OCI-LY7 (cell line): ENCODE results near the gene RADIL. TPM values are rescaled to one million over a fixed set of nuclear protein-coding genes. Genes with fewer than 3 reads are reported as not detected.

Experiments used
- BruUV-seq: library from RNA; stranded (reverse); fragments of 400-500 nt; replicated peaks from 2 replicates; lab custom pipeline; 2021; lab: Mats Ljungman, UMichigan
- CTCF ChIA-PET: fragments of 300-600 bp; sonication (Branson Sonifier 250); formaldehyde crosslinking; loops from one replicate; lab custom pipeline; 2022; ENCODE audit warnings: antibody characterized with exemption; ENCODE audit not compliant: unreplicated experiment; lab: Charles Lee
- POLR2A ChIA-PET: fragments of 300-600 bp; sonication (Branson Sonifier 250); formaldehyde crosslinking; loops from one replicate; lab custom pipeline; 2022; ENCODE audit warnings: antibody characterized with exemption; lab: Charles Lee
- DNase-seq: peaks from one replicate; pipeline ENCODE4 v3.0.0-alpha.2; 2015; ENCODE audit warnings: low spot score
- H2AFZ ChIP-seq: fragments of 200-600 bp; sonication (generic), shearing (Covaris generic); 2 replicates; pipeline ENCODE4 v1.6.1; 2014; ENCODE audit warnings: mild to moderate bottlenecking, antibody characterized with exemption, low read length, moderate library complexity
- H3K27ac ChIP-seq: fragments of 200-600 bp; sonication (generic); 2 replicates; pipeline ENCODE4 v1.5.1; 2014; ENCODE audit warnings: mixed run types, low read depth, mild to moderate bottlenecking, moderate library complexity, low read length, inconsistent platforms; ENCODE audit not compliant: poor library complexity, severe bottlenecking
- H3K36me3 ChIP-seq: fragments of 200-600 bp; sonication (generic); 2 replicates; pipeline ENCODE4 v1.6.1; 2014; ENCODE audit warnings: mild to moderate bottlenecking, antibody characterized with exemption, low read length, moderate library complexity, mixed read lengths; ENCODE audit not compliant: insufficient read depth
- H3K4me1 ChIP-seq: fragments of 200-600 bp; sonication (generic); 2 replicates; pipeline ENCODE4 v1.5.1; 2014; ENCODE audit warnings: mild to moderate bottlenecking, low read length; ENCODE audit not compliant: insufficient read depth, poor library complexity, severe bottlenecking
- H3K4me2 ChIP-seq: fragments of 200-600 bp; sonication (generic); 2 replicates; pipeline ENCODE4 v1.6.1; 2014; ENCODE audit warnings: mild to moderate bottlenecking, low read length
- H3K4me3 ChIP-seq: fragments of 200-600 bp; sonication (generic); 2 replicates; pipeline ENCODE4 v1.5.1; 2014; ENCODE audit warnings: mild to moderate bottlenecking, low read depth, low read length; ENCODE audit not compliant: poor library complexity, severe bottlenecking
- H3K79me2 ChIP-seq: fragments of 200-600 bp; sonication (generic); 2 replicates; pipeline ENCODE4 v1.6.1; 2016; ENCODE audit warnings: low read depth, mild to moderate bottlenecking, low read length, moderate library complexity, mixed read lengths; ENCODE audit not compliant: insufficient read depth
- H3K9me2 ChIP-seq: fragments of 200-600 bp; sonication (generic); 2 replicates; pipeline ENCODE4 v1.6.1; 2016; ENCODE audit warnings: mild to moderate bottlenecking, low read length, mixed read lengths; ENCODE audit not compliant: insufficient read depth
- H3K9me3 ChIP-seq: fragments of 200-600 bp; sonication (generic); 2 replicates; pipeline ENCODE4 v1.6.1; 2014; ENCODE audit warnings: mild to moderate bottlenecking, mixed run types, low read length, mixed read lengths
- H4K20me1 ChIP-seq: fragments of 200-600 bp; sonication (generic); 2 replicates; pipeline ENCODE4 v1.6.1; 2014; ENCODE audit warnings: mild to moderate bottlenecking, antibody characterized with exemption, low read length, moderate library complexity, mixed read lengths; ENCODE audit not compliant: insufficient read depth
- CTCF ChIP-seq: fragments of 200-600 bp; sonication (generic); conservative IDR thresholded peaks from 2 replicates; pipeline ENCODE4 v1.5.1; 2014; ENCODE audit warnings: mild to moderate bottlenecking, antibody characterized with exemption, low read length, moderate library complexity, mixed read lengths
- EZH2phosphoT487 ChIP-seq: fragments of 200-600 bp; sonication (generic); IDR thresholded peaks from 2 replicates; pipeline ENCODE4 v1.6.1; 2018; ENCODE audit warnings: low read depth, borderline replicate concordance, mild to moderate bottlenecking, mixed run types, antibody characterized with exemption, low read length, moderate library complexity, mixed read lengths
- intact Hi-C: fragments of 100-400 bp; cut with micrococcal nuclease; formaldehyde crosslinking; loops from one replicate; pipeline ENCODE4 v1.10.0; 2022; ENCODE audit not compliant: unreplicated experiment
- total RNA-seq, 2 experiments: library from RNA; depleted of rRNA in 1 of 2; stranded (reverse); fragments of >200 nt in 1 of 2; shearing (Covaris generic) in 1 of 2; gene quantifications; 2 replicates each; pipeline ENCODE4 v1.2.3, GENCODE V29; 2014 to 2022

Gene RADIL
- total RNA-seq, 2 experiments from 2014 or later = 0.34 TPM; not detected in 1

- POLR2A ChIA-PET = no interaction called here
- H3K79me2 ChIP-seq = no peaks in the 10 kb centered on the region
- intact Hi-C loops = loop anchor here (1.0 kb wide), 1 partner anchor 287 kb away; no protein-coding TSS in a partner anchor
- no peak overlapping the region for H3K4me2 ChIP-seq
- CTCF ChIA-PET = interaction anchor here (0.6 kb wide), 1 partner anchor 102 kb away, joined by 5 read pairs; no protein-coding TSS in a partner anchor
- no peak overlapping the region for H2AFZ ChIP-seq
- peaks cover 6% of the 10 kb centered on the region for H3K36me3 ChIP-seq
- no TSS peak for BruUV-seq
- no peak overlapping the region for H3K4me3 ChIP-seq
- peak; percentile 55 for DNase-seq
- TF ChIP-seq CTCF (peak; percentile 73), EZH2phosphoT487 (no peak)
- H3K9me2 ChIP-seq = no peaks in the 10 kb centered on the region
- no peaks in the 10 kb centered on the region for H4K20me1 ChIP-seq
- H3K27ac ChIP-seq = no peak overlapping the region
- H3K4me1 ChIP-seq = no peaks in the 10 kb centered on the region
- no peaks in the 10 kb centered on the region for H3K9me3 ChIP-seq
These were observed 85.4 kb downstream of the RADIL start for GRCh38 chr7:4797858-4798705.

- H3K27ac ChIP-seq = no peak overlapping the region
- H3K4me3 ChIP-seq = no peak overlapping the region
- H2AFZ ChIP-seq = no peak overlapping the region
- no peaks in the 10 kb centered on the region for H4K20me1 ChIP-seq
- H3K4me2 ChIP-seq = no peak overlapping the region
- H3K79me2 ChIP-seq = no peaks in the 10 kb centered on the region
- H3K4me1 ChIP-seq = no peaks in the 10 kb centered on the region
- DNase-seq = no peak
- no TSS peak for BruUV-seq
- ChIA-PET CTCF (no interaction called here), POLR2A (interaction anchor here (0.8 kb wide), 1 partner anchor 9 kb away, joined by 4 read pairs; no protein-coding TSS in a partner anchor)
- no peaks in the 10 kb centered on the region for H3K9me3 ChIP-seq
- TF ChIP-seq EZH2phosphoT487 (no peak), CTCF (no peak)
- H3K36me3 ChIP-seq = peaks cover 13% of the 10 kb centered on the region
- intact Hi-C loops = no loop called here
- no peaks in the 10 kb centered on the region for H3K9me2 ChIP-seq
These were observed 87.1 kb downstream of the RADIL start for GRCh38 chr7:4796453-4796852.
